PC-3 (cell line): ENCODE data around the gene MTF1. TPM values are rescaled to one million over a fixed set of nuclear protein-coding genes. Genes with fewer than 3 reads are reported as not detected.

ENCODE experiments used
- ATAC-seq: fragments of 200-7000 bp; cut with Tn5 transposase; 2 replicates; pipeline ENCODE4 v1.9.1; 2020; ENCODE audit warnings: mild to moderate bottlenecking, moderate library complexity
- BruUV-seq: library from RNA; stranded (reverse); fragments of 400-500 nt; replicated peaks from 2 replicates; lab custom pipeline; 2021; lab: Mats Ljungman, UMichigan
- CTCF ChIA-PET: fragments of 300-600 bp; sonication (Branson Sonifier 250); formaldehyde crosslinking; loops from one replicate; lab custom pipeline; 2022; ENCODE audit warnings: antibody characterized with exemption; lab: Charles Lee
- POLR2A ChIA-PET: fragments of 300-600 bp; sonication (Branson Sonifier 250); formaldehyde crosslinking; loops from one replicate; lab custom pipeline; 2022; ENCODE audit warnings: antibody characterized with exemption; ENCODE audit not compliant: unreplicated experiment; lab: Charles Lee
- DNase-seq: peaks from one replicate; pipeline ENCODE4 v3.0.0-alpha.2; 2015
- H2AFZ ChIP-seq: fragments of 300-600 bp; sonication (generic); 2 replicates; pipeline ENCODE4 v1.6.0; 2016; ENCODE audit warnings: antibody characterized with exemption, low read length
- H3F3A ChIP-seq: fragments of 300-600 bp; sonication (generic); one replicate; pipeline ENCODE4 v1.6.0; 2017; ENCODE audit warnings: antibody characterized with exemption, low read length, control low read depth, mild to moderate bottlenecking; ENCODE audit not compliant: unreplicated experiment
- H3K27ac ChIP-seq: fragments of 300-600 bp; sonication (generic); 2 replicates; pipeline ENCODE4 v1.5.1; 2016; ENCODE audit warnings: mild to moderate bottlenecking, low read length
- H3K27me3 ChIP-seq: fragments of 300-600 bp; sonication (generic); 2 replicates; pipeline ENCODE4 v1.6.1; 2016; ENCODE audit warnings: low read length, mixed read lengths
- H3K36me3 ChIP-seq: fragments of 300-600 bp; sonication (generic); 2 replicates; pipeline ENCODE4 v1.6.1; 2016; ENCODE audit warnings: low read depth, mixed run types, low read length, mixed read lengths
- H3K4me1 ChIP-seq: fragments of 300-600 bp; sonication (generic); 2 replicates; pipeline ENCODE4 v1.5.1; 2016; ENCODE audit warnings: low read length; ENCODE audit not compliant: insufficient read depth
- H3K4me2 ChIP-seq: fragments of 300-600 bp; sonication (generic); 2 replicates; pipeline ENCODE4 v1.6.0; 2016; ENCODE audit warnings: low read length
- H3K4me3 ChIP-seq: fragments of 300-600 bp; sonication (generic); 2 replicates; pipeline ENCODE4 v1.5.1; 2016; ENCODE audit warnings: mild to moderate bottlenecking, low read length, mixed read lengths
- H3K79me2 ChIP-seq: fragments of 300-600 bp; sonication (generic); 2 replicates; pipeline ENCODE4 v1.6.1; 2017; ENCODE audit warnings: low read length, mixed read lengths
- H3K9ac ChIP-seq: fragments of 300-600 bp; sonication (generic); 2 replicates; pipeline ENCODE4 v1.6.0; 2016; ENCODE audit warnings: mild to moderate bottlenecking, low read length
- H3K9me2 ChIP-seq: fragments of 300-600 bp; sonication (generic); replicated peaks from 2 replicates; pipeline ENCODE4 v1.6.1; 2016; ENCODE audit warnings: mixed run types, low read length, mixed read lengths
- H3K9me3 ChIP-seq: fragments of 300-600 bp; sonication (generic); 2 replicates; pipeline ENCODE4 v1.6.1; 2016; ENCODE audit warnings: low read length, mixed read lengths
- H4K20me1 ChIP-seq: fragments of 300-600 bp; sonication (generic); 2 replicates; pipeline ENCODE4 v1.6.1; 2016; ENCODE audit warnings: low read length, mixed read lengths
- EZH2 ChIP-seq: fragments of 300-600 bp; sonication (generic); IDR thresholded peaks from one replicate; pipeline ENCODE4 v1.6.1; 2017; ENCODE audit warnings: antibody characterized with exemption, mild to moderate bottlenecking, low read length; ENCODE audit not compliant: unreplicated experiment
- EZH2phosphoT487 ChIP-seq: fragments of 300-600 bp; sonication (generic); IDR thresholded peaks from 2 replicates; pipeline ENCODE4 v1.6.1; 2018; ENCODE audit warnings: mild to moderate bottlenecking, antibody characterized with exemption, low read length, borderline replicate concordance
- intact Hi-C: fragments of 100-400 bp; cut with micrococcal nuclease; formaldehyde crosslinking; loops from 2 replicates; pipeline ENCODE4 v1.9.0; 2023
- total RNA-seq: library from RNA; depleted of rRNA; stranded (reverse); fragments of >200 nt; gene quantifications from 2 replicates; pipeline ENCODE4 v1.2.3, GENCODE V29; 2014
- TF ChIP-seq, protein P1 (sequence below): fragments of 300-600 bp; sonication (generic); conservative IDR thresholded peaks from 2 replicates; pipeline ENCODE4 v1.5.1; 2017; ENCODE audit warnings: antibody characterized with exemption, low read depth, mild to moderate bottlenecking, low read length

The MTF1 gene
- total RNA-seq, 1 experiment from 2014 or later, result 5.4 TPM

DNA sequence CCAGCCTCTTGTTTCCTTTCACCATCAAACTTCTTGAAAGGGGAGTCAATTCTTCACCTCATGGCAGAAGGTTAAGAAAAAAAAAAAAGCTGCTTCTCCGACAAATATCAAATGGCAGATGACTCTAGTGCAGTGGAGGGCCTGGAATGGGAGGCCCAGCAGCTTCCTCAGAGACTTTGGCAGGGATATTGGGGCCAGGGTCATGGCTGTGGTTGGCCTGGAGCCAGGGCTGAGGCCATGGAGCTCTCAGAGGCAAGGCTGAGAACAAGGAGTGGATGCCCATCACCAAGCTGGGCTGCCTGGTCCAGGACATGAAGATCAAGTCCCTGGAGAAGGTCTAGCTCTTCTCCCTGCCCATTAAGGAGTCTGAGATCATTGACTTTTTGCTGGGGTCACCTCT, 18.7 kb downstream of the MTF1 start:
- Histone ChIP-seq H3K9me2 (no peaks in the 10 kb centered on the region), H3K9me3 (no peaks in the 10 kb centered on the region), H3K4me3 (no peak overlapping the region), H3K4me2 (no peak overlapping the region), H3K79me2 (no peaks in the 10 kb centered on the region; the same call in 1 of the 2 replicates), H3F3A (no peaks in the 10 kb centered on the region), H3K4me1 (no peaks in the 10 kb centered on the region), H4K20me1 (no peaks in the 10 kb centered on the region), H3K27ac (no peak overlapping the region), H3K27me3 (no peaks in the 10 kb centered on the region), H3K36me3 (peaks cover 28% of the 10 kb centered on the region), H3K9ac (no peak overlapping the region), H2AFZ (no peak overlapping the region)
- ATAC-seq (no peak), DNase-seq (no peak)
- no TSS peak for BruUV-seq
- TF ChIP-seq EZH2phosphoT487 (no peak), EZH2 (no peak)
- TF ChIP-seq, protein P1, sequence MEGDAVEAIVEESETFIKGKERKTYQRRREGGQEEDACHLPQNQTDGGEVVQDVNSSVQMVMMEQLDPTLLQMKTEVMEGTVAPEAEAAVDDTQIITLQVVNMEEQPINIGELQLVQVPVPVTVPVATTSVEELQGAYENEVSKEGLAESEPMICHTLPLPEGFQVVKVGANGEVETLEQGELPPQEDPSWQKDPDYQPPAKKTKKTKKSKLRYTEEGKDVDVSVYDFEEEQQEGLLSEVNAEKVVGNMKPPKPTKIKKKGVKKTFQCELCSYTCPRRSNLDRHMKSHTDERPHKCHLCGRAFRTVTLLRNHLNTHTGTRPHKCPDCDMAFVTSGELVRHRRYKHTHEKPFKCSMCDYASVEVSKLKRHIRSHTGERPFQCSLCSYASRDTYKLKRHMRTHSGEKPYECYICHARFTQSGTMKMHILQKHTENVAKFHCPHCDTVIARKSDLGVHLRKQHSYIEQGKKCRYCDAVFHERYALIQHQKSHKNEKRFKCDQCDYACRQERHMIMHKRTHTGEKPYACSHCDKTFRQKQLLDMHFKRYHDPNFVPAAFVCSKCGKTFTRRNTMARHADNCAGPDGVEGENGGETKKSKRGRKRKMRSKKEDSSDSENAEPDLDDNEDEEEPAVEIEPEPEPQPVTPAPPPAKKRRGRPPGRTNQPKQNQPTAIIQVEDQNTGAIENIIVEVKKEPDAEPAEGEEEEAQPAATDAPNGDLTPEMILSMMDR, result no peak
- POLR2A ChIA-PET, result no interaction called here
- intact Hi-C loops, result no loop called here
- CTCF ChIA-PET, result interaction anchor here (0.6 kb wide), 1 partner anchor 226 kb away, joined by 3 read pairs; no protein-coding TSS in a partner anchor

GRCh38 chr1:37839676-37840075, 19.7 kb downstream of the MTF1 start:
- Histone ChIP-seq H3K9me3 (no peaks in the 10 kb centered on the region), H2AFZ (no peak overlapping the region), H3K9ac (no peak overlapping the region), H3K4me3 (no peak overlapping the region), H3F3A (no peaks in the 10 kb centered on the region), H3K4me2 (no peak overlapping the region), H4K20me1 (no peaks in the 10 kb centered on the region), H3K36me3 (peaks cover 33% of the 10 kb centered on the region), H3K79me2 (no peaks in the 10 kb centered on the region), H3K27me3 (no peaks in the 10 kb centered on the region), H3K4me1 (no peaks in the 10 kb centered on the region), H3K27ac (no peak overlapping the region), H3K9me2 (no peaks in the 10 kb centered on the region)
- TF ChIP-seq, protein P1, result no peak
- no peak for TF ChIP-seq EZH2
- TF ChIP-seq EZH2phosphoT487, result no peak
- BruUV-seq, result no TSS peak
- no peak for DNase-seq
- intact Hi-C loops, result no loop called here
- POLR2A ChIA-PET, result no interaction called here
- no peak for ATAC-seq
- CTCF ChIA-PET, result no interaction called here

GRCh38 chr1:37836788-37837187, 22.6 kb downstream of the MTF1 start:
- Histone ChIP-seq H3K27ac (no peak overlapping the region), H3K27me3 (no peaks in the 10 kb centered on the region), H3K4me3 (no peak overlapping the region), H3K79me2 (no peaks in the 10 kb centered on the region), H3K4me1 (peaks cover 5% of the 10 kb centered on the region; the same call in 1 of the 2 replicates), H3K4me2 (no peak overlapping the region), H2AFZ (no peak overlapping the region), H3K9me3 (no peaks in the 10 kb centered on the region), H3K36me3 (peaks cover 44% of the 10 kb centered on the region), H3K9ac (no peak overlapping the region), H3K9me2 (no peaks in the 10 kb centered on the region), H3F3A (no peaks in the 10 kb centered on the region), H4K20me1 (no peaks in the 10 kb centered on the region)
- ATAC-seq (no peak), DNase-seq (no peak)
- POLR2A ChIA-PET, result no interaction called here
- no peak for TF ChIP-seq EZH2phosphoT487
- CTCF ChIA-PET, result no interaction called here
- intact Hi-C loops, result no loop called here
- BruUV-seq, result no TSS peak
